A204.1 (cell line): Measurements from ENCODE around the gene ALKBH8.
"Not testable (repeated sequence)": the region's sequence is repeated elsewhere in the genome, so short reads cannot be mapped to it uniquely, and the experiment has no call there.

ENCODE experiments used
- FAIRE-seq: peaks from 2 replicates; lab custom pipeline; 2012; peaks lifted over from hg19 to GRCh38; lab: Jason Lieb, UNC

ALKBH8 gene, protein sequence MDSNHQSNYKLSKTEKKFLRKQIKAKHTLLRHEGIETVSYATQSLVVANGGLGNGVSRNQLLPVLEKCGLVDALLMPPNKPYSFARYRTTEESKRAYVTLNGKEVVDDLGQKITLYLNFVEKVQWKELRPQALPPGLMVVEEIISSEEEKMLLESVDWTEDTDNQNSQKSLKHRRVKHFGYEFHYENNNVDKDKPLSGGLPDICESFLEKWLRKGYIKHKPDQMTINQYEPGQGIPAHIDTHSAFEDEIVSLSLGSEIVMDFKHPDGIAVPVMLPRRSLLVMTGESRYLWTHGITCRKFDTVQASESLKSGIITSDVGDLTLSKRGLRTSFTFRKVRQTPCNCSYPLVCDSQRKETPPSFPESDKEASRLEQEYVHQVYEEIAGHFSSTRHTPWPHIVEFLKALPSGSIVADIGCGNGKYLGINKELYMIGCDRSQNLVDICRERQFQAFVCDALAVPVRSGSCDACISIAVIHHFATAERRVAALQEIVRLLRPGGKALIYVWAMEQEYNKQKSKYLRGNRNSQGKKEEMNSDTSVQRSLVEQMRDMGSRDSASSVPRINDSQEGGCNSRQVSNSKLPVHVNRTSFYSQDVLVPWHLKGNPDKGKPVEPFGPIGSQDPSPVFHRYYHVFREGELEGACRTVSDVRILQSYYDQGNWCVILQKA

DNA sequence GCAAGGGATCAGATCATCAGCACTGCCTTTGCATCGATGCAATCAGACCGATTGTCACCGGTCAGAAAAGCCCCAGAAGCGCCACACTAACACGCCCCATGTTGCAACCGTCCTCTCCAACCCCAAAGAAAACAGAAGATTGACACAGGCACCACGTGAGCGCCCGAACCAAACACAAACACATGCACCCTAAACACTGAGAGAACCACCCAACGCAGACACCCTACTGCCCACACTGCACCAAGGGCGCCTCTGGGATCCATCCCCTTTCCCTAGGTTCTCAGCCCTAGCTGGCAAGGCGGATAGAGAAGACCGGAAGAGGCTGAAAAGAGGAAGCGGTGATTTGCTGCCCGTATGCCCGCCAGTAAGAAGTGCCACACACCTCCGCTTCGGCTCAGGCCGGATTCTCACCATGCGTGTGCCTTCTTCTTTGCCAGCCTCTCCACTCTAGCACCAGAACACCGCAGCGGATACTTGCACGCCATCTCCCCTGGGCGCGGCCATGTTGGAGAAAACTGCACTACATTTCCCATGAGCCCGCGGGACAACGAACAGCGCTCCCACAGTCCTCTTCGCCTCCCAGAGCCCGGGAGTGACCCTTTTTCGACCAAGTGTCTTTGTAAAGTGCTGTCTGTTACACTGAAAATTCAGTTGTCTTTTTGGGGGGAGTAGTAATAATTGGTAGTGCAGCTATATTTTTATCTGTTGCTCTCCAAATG, at the start of gene ALKBH8:
ALKBH8 (minus strand) TSS at position 517 of the 719 bp plus-strand sequence. CDS start 4,842 bp downstream, outside the sequence.
- no peak for FAIRE-seq

DNA sequence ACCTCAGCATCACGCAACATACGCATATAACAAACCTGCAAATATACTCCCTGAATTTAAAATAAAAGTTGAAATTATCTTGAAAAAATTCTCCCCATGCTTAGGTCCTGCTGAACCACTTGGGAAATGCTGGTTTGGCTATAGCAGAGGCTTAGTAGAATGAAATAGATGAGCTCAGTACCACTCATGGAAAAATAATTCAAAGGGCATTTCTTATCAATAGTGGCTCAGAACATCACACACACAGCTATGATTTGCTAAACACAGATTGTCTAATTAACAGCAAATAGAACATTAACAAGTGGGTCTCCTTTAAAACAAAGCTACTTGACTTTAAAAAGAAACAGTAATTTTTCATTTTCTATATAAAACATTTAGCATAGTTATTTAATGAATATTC, 46.9 kb upstream of the ALKBH8 start:
- no peak for FAIRE-seq

DNA sequence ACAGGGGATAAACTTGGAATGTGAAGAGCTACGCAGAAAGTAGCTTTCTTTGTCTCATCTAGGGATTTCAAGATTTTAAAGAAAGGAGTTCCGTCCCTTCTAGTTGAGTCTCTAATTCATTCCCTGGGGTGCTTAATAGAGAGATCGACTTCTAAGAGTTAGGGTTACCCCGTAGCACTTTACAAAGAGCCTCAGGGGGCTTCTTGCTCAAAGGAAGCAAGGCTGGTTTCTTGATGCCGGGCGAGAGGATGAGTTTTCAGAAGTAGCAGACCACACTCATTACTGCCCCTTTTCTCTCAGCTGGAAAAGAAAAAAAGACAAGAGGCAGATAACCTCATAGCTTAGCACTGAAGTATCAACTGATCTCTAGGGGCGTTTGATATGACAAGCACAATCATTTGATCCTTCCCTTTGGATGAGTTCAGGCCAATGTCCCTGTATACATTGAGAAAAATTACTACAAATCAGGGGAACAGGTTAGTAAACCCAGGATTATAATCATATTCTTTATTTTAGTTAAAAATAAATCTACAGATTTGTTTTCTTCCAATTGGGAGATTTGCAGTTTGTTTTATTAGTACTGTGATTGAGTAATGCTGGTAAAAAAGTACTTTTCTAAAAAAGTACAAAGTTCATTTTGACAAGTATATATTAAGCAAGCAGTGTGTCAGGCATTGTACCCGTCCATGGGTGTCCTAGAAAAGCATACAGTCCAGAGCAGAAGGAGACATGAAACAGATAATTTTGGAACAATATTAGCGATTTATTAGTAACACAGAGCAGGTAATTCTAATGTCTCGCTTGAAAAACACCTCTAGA, 44.1 kb upstream of the ALKBH8 start:
- no peak for FAIRE-seq

DNA sequence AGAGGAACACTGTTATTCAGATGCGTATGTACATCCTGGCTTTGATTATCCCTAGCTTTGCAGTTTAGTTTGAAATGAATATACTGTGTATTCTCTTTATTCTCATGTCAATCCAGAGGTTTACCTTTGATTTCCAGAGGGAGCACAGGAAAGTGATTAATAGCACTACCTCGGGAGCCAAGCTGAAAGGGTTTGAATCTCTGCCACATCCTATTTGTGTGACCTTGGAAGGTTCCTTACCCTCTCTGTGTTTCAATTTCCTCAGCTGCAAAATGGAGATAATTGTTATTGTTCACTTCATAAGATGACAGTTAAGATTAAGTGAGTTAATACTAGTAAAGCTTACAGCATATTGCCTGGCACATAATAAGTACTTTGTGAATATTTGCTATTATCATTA, 43.3 kb upstream of the ALKBH8 start:
- no peak for FAIRE-seq

DNA sequence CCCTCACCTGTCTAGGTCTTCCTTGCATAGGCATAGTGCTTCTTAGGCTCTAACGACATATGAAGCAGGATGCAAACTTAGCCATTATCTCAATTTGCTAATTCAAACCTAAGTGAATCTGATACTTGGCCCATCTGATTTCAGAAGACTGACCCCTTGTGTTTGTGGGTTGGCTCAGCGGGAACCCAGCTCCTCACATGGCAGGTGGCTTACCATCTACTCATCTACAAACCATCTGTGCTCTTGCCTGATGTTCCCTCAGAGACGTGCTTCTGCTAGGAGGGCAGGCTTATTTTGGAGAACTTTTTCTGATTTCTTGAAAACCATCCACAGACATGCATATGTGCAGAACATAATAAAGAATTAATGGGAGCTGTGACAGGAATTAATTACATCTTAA, 40.6 kb upstream of the ALKBH8 start:
- no peak for FAIRE-seq

DNA sequence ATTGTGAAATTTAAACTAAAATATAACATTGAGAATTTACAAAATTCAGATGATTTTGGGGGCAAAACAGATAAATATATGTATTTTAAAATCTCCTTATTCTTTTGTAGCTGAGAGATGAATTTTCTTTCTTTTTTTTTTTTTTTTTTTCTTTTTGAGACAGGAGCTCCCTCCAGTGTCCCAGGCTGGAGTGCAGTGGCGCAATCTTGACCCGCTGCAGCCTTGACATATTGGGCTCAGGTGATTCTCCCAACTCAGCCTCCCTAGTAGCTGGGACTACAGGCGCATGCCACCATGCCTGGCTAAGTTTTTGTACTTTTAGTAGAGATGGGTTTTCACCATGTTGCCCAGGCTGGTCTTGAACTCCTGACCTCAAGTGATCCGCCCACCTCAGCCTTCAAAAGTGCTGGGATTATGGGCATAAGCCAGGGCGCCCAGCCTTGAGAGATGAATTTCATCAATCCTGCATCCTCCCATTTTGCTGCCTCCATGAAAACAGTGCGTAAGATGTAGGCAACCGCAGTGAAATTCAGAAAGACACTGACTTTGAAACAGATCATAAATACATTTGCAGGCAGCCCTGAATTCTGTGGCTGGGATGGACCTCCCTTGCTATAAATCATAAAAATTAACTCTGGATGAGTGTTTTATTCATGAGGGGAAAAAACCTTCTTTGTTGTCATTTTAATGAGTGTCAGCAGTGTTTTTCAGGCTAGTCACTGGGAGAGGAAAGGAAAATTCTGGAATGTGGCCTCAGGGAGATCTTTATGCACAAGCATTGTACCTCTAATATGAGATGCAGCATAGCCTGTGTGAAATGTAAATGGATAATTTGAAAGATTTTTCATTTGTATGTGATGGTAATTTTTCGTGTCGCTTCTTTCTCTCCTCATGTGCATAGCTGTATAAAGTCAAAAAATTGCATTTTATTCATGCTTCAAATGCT, 39.8 kb upstream of the ALKBH8 start:
- peak; percentile 59 for FAIRE-seq

DNA sequence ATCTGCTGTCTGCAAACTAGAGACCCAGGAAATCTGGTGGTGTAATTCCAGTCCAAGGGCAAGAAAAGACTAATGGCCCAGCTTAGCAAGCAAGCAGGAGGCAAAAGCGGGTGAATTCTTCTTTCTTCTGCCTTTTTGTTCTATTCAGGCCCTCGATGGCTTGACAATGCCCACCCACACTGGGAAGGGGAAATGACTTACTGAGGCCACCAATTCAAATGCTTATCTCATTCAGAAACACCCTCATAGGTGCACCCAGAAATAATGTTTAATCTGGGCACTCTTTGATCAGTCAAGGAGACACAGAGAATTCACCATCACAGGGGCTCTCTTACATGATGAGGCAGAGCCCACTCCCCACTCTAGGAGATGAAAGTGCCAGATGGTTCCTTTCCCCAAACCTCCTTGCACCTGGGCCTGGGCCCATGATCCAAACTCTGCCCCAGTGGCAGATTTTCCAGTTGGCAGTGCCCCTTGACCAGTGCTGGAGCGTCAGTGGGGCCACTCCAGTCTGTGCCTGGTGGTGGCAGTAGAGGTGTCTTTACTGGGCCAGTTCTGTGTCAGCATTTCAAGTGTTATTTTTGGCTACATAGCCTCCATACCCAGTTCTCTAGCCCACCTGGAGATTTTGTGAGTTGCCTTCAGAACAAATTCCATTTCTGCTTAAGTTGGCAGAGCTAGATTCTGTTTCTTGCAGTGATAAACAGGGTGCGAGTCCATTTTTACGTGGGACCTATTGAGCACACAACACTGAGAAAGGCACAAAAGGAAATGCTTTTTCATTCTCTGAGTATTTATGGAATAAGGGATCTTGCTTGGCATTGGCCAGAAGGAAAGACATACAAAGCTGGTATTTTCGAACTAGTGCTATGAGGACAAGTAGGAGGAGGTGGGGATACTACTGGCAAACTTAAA, 32.9 kb upstream of the ALKBH8 start:
- no peak for FAIRE-seq

DNA sequence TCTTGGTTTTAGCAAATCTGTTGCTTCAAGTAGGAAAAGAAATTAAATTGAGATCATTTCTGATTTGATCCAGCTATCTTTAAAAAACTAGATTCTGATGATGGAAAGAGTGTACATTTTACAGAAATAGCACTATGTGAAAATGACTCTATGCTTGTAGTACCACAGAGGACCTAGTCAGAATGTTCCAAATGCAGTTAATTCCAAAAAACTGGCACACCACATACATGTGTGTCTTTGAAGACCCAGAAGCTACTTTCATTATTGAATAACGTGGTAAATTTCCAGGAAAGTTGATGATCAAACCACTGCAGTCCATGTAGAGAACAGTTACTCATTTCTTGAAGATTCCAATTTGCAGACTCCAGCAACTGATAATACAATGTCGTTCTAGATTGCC, 29.2 kb upstream of the ALKBH8 start:
- no peak for FAIRE-seq

DNA sequence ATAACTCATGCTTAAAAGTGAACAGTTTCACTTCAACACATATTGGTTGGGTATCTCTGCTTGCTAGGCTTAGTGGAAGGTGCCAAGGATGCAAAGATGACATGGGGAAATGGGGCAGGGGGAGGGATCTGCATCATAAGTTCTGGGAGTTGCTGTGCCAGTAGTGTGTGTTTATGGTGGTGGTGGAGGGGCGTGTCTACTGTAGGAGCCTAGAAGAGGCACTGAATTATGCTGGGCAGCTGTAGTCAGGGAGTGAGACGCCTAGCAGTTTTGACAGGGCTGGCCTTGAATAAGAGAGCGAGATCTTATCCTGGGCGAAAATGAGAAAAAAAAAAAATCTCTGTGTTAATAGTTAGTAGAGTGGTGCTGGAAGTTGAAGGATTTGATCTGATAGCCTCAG, 28.4 kb upstream of the ALKBH8 start:
- no peak for FAIRE-seq

DNA sequence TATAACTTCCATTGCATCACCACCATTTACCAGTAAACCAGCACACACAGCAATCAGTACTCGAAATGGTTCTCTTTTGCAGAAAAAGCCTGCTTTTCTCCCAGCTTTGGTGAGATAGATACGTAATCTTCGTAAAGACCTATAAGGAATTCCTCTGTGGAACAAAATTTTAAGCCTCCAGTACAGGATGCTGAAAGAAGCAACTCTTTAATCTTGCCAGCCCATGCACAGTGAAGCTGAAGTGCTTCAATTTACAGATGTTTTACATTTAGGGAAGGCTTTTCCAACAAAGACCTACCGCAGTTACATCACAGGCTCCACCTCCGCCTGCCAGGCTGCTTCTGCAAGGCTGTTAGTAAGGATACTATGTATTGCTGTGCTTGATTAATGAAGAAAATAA, 27.3 kb upstream of the ALKBH8 start:
- FAIRE-seq = no peak

DNA sequence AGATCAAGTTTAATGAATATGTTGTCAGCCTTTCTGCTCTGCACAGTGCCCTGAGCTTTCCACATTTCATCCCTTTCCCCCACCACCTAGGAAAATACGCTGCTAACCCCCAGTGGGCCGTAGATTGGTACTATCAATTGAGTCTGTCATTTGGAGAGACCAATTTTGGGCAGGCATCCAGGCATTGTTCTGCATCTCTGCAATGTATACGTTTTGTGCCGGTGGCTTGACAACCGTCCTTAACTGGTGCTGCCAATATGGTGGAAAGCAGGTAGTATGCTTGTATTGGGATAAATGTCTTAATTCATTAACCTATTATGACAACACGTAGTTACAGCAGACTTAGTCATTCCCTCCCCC, 26.7 kb upstream of the ALKBH8 start:
- no peak for FAIRE-seq

DNA sequence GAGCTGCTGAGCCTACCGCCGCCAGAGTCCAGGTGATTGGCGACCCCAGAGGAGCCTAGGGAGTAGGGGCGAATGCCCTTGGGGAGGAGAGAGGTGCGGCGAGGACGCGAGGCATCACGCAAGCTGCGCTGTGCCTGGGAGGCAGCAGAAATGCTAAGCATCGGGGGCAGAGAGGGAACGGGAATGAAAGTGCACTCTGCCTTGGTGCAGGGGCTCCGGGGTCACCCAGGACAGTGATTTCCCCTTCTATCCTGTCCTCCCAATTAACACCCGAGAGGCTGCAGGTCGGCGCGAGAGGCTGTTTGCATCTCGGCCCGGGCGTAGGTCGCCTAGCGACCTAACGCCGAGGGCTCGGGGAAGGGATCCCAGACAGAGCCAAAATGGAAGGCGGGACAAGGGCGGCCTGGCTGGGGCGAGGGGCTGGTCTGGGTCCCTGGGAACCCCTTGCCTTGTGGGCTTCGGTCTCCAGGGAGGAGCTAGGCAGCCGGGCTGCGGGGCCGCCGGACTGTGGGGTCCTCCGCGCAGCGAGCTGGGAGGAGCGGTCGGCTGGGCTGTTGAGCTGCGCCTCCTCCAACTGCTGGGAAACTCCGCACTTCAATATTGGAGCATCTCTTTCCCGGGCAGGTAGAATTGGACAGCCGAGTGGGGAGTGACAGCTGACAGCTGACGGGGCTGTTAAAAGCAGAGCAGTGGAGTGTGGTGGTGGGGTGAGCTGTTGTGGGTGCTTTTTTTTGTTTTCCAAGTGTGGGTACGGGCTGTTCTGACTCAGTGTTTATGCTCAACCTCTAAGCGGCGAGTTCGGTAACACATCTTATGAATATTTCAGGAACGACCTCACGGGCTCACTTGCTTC, 26.1 kb upstream of the ALKBH8 start:
- FAIRE-seq = no peak

DNA sequence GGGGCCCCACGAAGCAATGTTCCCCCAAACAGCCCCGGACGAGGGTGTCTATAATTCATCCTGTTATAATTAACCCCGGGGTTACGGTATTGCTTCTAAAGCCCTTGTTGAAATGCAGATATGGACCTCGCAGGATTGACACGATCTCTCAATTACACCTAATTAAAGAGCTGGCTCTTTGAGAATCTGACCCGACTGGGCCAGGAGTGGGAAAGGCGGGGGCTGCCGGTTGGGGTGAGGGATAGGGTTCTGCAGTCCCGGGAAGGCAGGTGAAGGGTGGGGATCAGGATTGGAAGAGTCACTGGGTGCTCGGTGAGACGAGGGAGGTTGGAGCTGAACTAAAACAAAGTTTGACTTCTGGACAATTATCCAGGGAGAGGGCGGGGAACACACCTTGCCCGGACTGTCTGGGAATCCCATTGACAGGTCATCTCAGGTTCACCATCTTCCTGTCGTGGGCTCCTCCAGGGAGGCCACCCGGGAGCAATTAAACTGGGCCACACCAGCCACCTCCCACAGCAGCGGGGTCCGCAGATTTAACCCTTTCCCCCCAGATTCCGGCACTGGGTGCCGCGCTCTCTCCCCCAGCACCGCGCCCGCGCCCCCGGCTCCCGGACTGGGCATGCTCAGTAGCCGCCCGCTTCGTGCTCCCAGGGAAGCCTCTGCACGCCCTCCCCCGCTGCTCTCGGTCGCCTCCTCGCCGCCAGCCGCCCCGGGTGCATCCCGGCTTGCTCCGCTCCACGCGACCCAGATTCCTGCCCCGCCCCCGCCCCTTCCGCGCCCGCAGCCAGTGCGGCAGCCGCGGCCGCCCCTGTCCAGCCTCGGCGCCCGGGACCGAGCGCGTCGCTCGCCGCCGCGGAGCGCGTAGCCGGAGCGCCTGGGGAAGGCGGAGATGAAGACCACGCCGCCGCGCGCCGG, 25.2 kb upstream of the ALKBH8 start, which contains the start of gene ELMOD1:
ELMOD1 (plus strand) TSS at position 688 of the 918 bp plus-strand sequence. CDS start 27,043 bp downstream, outside the sequence.
- no peak for FAIRE-seq

DNA sequence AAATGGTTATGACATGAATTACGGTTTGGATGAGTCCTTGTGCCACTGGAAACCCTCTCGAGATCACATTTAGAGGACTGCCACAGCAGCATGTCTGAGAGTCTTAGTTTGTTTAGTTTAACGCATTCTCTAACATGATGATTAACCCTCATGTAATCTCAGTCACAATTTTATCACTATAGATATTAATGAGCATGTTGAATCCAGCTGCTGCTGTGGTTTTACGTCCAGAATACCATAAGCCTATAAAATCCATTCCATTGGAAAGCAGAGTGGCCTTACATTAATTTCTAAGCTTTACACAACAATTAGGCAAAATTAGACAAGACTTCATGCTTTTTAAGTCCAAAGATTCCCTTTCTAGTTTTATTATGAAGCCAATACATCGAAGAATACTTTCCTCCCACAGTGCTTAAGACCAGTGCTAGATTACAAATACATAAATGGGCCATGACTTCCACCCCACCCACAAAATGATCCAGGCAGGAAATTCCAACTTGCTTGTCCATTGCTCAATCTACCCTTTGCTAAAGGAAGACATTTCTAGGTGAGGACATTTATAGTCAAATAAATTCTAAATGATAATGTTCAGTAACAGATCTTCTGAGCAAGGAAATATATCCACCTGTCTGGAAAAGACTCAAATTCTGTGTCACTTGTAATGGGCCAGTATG, 21.9 kb upstream of the ALKBH8 start:
- no peak for FAIRE-seq

DNA sequence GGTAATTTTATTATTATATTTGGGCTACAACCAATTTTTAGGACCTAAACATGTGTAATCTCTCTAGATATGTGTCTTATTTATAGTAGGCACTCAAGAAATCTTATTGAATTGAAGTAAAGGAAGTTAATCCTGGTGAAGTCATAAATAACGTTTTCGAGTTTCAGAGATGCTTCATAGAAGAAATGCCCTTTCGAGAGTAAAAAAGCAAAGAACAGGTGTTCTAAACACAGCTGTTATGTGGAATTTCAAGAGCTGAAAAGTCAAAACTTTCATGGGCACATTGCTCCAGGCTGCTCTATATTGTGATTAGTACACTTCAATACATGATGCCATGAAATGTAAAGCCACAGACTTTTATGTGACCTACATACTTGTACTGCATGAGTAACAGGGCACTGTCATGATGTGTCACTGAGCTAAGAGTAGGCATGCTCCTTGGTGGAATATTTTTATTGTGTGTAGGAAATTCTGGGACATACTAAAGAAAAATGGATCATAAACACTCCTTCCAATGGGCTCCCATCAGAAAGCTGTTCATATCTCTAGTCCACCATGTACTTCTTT, 18.2 kb upstream of the ALKBH8 start:
- no peak for FAIRE-seq

DNA sequence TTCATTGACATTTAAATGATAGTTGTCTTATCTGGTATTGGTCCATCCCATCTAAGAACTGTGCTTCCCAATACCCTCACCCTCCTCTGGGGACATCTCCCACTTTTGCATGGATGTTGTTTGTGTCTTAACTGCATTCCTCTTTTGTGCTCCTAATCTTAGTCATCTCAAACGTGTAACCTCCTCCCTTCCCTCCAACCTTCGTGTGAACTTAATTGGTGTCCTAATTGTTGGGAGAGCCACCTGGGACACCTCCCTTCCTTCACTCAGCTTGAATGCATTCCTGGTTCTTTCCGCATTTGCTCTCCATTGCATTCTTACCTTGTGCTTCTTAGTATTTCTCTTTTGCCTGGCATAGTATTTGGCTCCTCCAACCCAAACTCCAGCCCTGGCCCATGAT, 15.6 kb upstream of the ALKBH8 start:
- no peak for FAIRE-seq

DNA sequence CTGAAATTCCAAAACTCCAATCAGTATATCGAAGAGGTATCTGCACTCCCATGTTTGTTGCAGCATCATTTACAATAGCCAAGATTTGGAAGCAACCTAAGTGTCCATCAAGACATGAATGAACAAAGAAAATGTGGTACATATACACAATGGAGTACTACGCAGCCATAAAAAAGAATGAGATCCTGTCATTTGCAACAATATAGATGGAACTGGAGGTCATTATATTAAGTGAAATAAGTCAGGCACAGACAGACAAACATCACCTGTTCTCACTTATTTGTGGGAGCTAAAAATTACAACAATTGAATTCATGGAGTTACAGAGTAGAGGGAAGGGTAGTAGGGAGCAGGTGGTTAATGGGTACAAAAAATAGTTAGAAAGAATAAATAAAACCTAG, 13.6 kb upstream of the ALKBH8 start:
- not testable (repeated sequence) for FAIRE-seq
